Bone marrow (tissue), 2 donors: ENCODE data around the gene NOM1.

Experiments used
- DNase-seq, 2 donors: peaks; one replicate each; lab custom pipeline; 2025; lab: John Stamatoyannopoulos, UW

The NOM1 gene

GRCh38 chr7:157016352-157017041 lies 67.0 kb downstream of the NOM1 start:
- no peak for DNase-seq

GRCh38 chr7:157017149-157017548 lies 67.6 kb downstream of the NOM1 start:
- DNase-seq: no peak

- DNase-seq: no peak
These were observed 68.3 kb downstream of the NOM1 start for GRCh38 chr7:157017603-157018327.

GRCh38 chr7:157018328-157018996 lies 69.0 kb downstream of the NOM1 start:
- DNase-seq: no peak

GRCh38 chr7:157018997-157019608 lies 69.6 kb downstream of the NOM1 start:
- DNase-seq: no peak

- DNase-seq: no peak
These were observed 70.4 kb downstream of the NOM1 start for GRCh38 chr7:157019718-157020451.

GRCh38 chr7:157020514-157021070 lies 71.1 kb downstream of the NOM1 start:
- DNase-seq: no peak

- DNase-seq: no peak
These were observed 71.8 kb downstream of the NOM1 start for GRCh38 chr7:157021071-157021870.

- no peak for DNase-seq
These were observed 72.6 kb downstream of the NOM1 start for GRCh38 chr7:157021871-157022680.
